ENCODE data around the gene EHD2. TPM values are rescaled to one million over a fixed set of nuclear protein-coding genes. Genes with fewer than 3 reads are reported as not detected.

The EHD2 gene
- total and polyA plus RNA-seq, 2 donors (not counting 1 experiment from before 2014, with no cell fraction given): 97.0 to 192 TPM

DNA sequence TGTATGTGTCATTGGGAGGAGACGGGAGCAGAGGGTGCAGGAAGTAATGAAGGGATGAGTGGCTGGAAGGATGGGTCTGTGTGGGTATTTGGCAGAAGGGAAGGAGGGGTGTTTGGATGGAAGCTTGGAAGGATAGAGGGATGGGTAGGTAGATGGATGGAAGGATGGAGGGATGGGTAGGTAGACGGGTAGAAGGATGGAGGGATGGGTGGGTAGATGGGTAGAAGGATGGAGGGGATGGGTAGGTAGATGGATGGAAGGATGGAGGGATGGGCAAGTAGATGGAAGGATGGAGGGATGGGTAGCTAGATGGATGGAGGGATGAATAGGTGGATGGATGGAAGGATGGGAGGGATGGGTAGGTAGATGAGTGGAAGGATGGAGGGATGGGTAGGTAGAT is 41.7 kb upstream of the EHD2 start:
- TF ChIP-seq, protein P1, sequence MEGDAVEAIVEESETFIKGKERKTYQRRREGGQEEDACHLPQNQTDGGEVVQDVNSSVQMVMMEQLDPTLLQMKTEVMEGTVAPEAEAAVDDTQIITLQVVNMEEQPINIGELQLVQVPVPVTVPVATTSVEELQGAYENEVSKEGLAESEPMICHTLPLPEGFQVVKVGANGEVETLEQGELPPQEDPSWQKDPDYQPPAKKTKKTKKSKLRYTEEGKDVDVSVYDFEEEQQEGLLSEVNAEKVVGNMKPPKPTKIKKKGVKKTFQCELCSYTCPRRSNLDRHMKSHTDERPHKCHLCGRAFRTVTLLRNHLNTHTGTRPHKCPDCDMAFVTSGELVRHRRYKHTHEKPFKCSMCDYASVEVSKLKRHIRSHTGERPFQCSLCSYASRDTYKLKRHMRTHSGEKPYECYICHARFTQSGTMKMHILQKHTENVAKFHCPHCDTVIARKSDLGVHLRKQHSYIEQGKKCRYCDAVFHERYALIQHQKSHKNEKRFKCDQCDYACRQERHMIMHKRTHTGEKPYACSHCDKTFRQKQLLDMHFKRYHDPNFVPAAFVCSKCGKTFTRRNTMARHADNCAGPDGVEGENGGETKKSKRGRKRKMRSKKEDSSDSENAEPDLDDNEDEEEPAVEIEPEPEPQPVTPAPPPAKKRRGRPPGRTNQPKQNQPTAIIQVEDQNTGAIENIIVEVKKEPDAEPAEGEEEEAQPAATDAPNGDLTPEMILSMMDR (conservative IDR thresholded peaks at IDR 0.05 in 1 of 2, IDR thresholded peaks at IDR 0.05 in 1 of 2; ENCODE audit: low read depth in 1 of 2, low read length in 2 of 2): no peak
- TF ChIP-seq EZH2 (IDR thresholded peaks at IDR 0.05; ENCODE audit: low read length, missing control alignments): no peak
- Histone ChIP-seq H3K27ac (ENCODE audit: insufficient read depth, low read length) (no peak overlapping the region), H3K4me1 (ENCODE audit: control insufficient read depth, extremely low read depth, insufficient read depth, low read length) (no peaks in the 10 kb centered on the region), H2AFZ (ENCODE audit: low read length) (no peak overlapping the region), H3K4me2 (ENCODE audit: extremely low read depth, insufficient read depth, low read length) (no peak overlapping the region), H3K79me2 (ENCODE audit: control insufficient read depth, insufficient read depth, low read length) (peaks cover 19% of the 10 kb centered on the region), H3K27me3 (ENCODE audit: control insufficient read depth, insufficient read depth, low read length) (no peaks in the 10 kb centered on the region), H3K36me3 (ENCODE audit: control insufficient read depth, insufficient read depth, low read length) (peaks cover 5% of the 10 kb centered on the region), H3K9me3 (ENCODE audit: control insufficient read depth, insufficient read depth, low read depth, low read length) (no peaks in the 10 kb centered on the region), H3K9ac (ENCODE audit: insufficient read depth, low read length) (no peak overlapping the region), H4K20me1 (ENCODE audit: control insufficient read depth, extremely low read depth, insufficient read depth, low read length) (peaks cover 2% of the 10 kb centered on the region), H3K4me3 (replicated peaks in 1 of 4; ENCODE audit: control extremely low read depth in 1 of 4, insufficient read depth in 1 of 4, low read depth in 3 of 4, low read length in 4 of 4) (no peak overlapping the region)
- no peak for DNase-seq (ENCODE audit: low read depth in 2 of 2)

GRCh38 chr19:47673426-47673825 is 39.8 kb upstream of the EHD2 start:
- Histone ChIP-seq H3K4me3 (replicated peaks in 1 of 4; ENCODE audit: control extremely low read depth in 1 of 4, insufficient read depth in 1 of 4, low read depth in 3 of 4, low read length in 4 of 4) (no peak overlapping the region), H4K20me1 (ENCODE audit: control insufficient read depth, extremely low read depth, insufficient read depth, low read length) (peaks cover 2% of the 10 kb centered on the region), H2AFZ (ENCODE audit: low read length) (no peak overlapping the region), H3K4me2 (ENCODE audit: extremely low read depth, insufficient read depth, low read length) (no peak overlapping the region), H3K36me3 (ENCODE audit: control insufficient read depth, insufficient read depth, low read length) (peaks cover 8% of the 10 kb centered on the region), H3K9me3 (ENCODE audit: control insufficient read depth, insufficient read depth, low read depth, low read length) (no peaks in the 10 kb centered on the region), H3K27me3 (ENCODE audit: control insufficient read depth, insufficient read depth, low read length) (no peaks in the 10 kb centered on the region), H3K4me1 (ENCODE audit: control insufficient read depth, extremely low read depth, insufficient read depth, low read length) (no peaks in the 10 kb centered on the region), H3K27ac (ENCODE audit: insufficient read depth, low read length) (no peak overlapping the region), H3K79me2 (ENCODE audit: control insufficient read depth, insufficient read depth, low read length) (peaks cover 9% of the 10 kb centered on the region), H3K9ac (ENCODE audit: insufficient read depth, low read length) (no peak overlapping the region)
- DNase-seq (ENCODE audit: low read depth in 2 of 2): no peak
- TF ChIP-seq, protein P1 (conservative IDR thresholded peaks at IDR 0.05 in 1 of 2, IDR thresholded peaks at IDR 0.05 in 1 of 2; ENCODE audit: low read depth in 1 of 2, low read length in 2 of 2): no peak
- TF ChIP-seq EZH2 (IDR thresholded peaks at IDR 0.05; ENCODE audit: low read length, missing control alignments): no peak

GRCh38 chr19:47674548-47674947 is 38.7 kb upstream of the EHD2 start:
- DNase-seq (ENCODE audit: low read depth in 2 of 2): no peak
- Histone ChIP-seq H3K79me2 (ENCODE audit: control insufficient read depth, insufficient read depth, low read length) (peaks cover 8% of the 10 kb centered on the region), H3K4me3 (replicated peaks in 1 of 4; ENCODE audit: control extremely low read depth in 1 of 4, insufficient read depth in 1 of 4, low read depth in 3 of 4, low read length in 4 of 4) (no peak overlapping the region), H3K36me3 (ENCODE audit: control insufficient read depth, insufficient read depth, low read length) (peaks cover 10% of the 10 kb centered on the region), H3K4me2 (ENCODE audit: extremely low read depth, insufficient read depth, low read length) (no peak overlapping the region), H3K4me1 (ENCODE audit: control insufficient read depth, extremely low read depth, insufficient read depth, low read length) (no peaks in the 10 kb centered on the region), H3K27me3 (ENCODE audit: control insufficient read depth, insufficient read depth, low read length) (no peaks in the 10 kb centered on the region), H4K20me1 (ENCODE audit: control insufficient read depth, extremely low read depth, insufficient read depth, low read length) (peaks cover 2% of the 10 kb centered on the region), H3K9me3 (ENCODE audit: control insufficient read depth, insufficient read depth, low read depth, low read length) (no peaks in the 10 kb centered on the region), H3K27ac (ENCODE audit: insufficient read depth, low read length) (no peak overlapping the region), H2AFZ (ENCODE audit: low read length) (no peak overlapping the region), H3K9ac (ENCODE audit: insufficient read depth, low read length) (no peak overlapping the region)
- no peak for TF ChIP-seq EZH2 (IDR thresholded peaks at IDR 0.05; ENCODE audit: low read length, missing control alignments)
- TF ChIP-seq, protein P1 (conservative IDR thresholded peaks at IDR 0.05 in 1 of 2, IDR thresholded peaks at IDR 0.05 in 1 of 2; ENCODE audit: low read depth in 1 of 2, low read length in 2 of 2): no peak
